Measurements from ENCODE around the gene TMEM272.

DNA sequence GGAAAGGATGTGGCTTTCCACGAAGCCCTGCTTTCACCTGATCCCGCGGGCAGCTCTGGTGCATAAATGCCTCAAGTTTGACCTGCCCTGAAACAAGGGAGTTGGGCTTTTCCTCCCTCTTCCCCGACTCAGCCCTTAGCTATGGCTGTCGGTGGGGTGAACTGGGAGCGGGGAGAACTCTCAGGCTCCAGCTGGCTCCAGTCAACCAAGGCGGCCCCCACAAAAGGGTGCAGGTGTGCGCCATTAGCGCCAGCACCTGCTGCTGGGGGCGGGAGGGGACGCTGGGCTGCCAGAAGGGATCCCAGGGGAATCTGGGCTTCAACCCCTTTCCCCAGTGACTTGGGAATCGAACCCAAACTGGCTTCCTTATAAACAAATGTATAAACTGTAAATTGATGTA, 33.9 kb downstream of the TMEM272 start:
- TF ChIP-seq, protein P1, sequence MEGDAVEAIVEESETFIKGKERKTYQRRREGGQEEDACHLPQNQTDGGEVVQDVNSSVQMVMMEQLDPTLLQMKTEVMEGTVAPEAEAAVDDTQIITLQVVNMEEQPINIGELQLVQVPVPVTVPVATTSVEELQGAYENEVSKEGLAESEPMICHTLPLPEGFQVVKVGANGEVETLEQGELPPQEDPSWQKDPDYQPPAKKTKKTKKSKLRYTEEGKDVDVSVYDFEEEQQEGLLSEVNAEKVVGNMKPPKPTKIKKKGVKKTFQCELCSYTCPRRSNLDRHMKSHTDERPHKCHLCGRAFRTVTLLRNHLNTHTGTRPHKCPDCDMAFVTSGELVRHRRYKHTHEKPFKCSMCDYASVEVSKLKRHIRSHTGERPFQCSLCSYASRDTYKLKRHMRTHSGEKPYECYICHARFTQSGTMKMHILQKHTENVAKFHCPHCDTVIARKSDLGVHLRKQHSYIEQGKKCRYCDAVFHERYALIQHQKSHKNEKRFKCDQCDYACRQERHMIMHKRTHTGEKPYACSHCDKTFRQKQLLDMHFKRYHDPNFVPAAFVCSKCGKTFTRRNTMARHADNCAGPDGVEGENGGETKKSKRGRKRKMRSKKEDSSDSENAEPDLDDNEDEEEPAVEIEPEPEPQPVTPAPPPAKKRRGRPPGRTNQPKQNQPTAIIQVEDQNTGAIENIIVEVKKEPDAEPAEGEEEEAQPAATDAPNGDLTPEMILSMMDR (IDR thresholded peaks at IDR 0.05): no peak
- no peak for TF ChIP-seq ZFX (IDR thresholded peaks at IDR 0.05; ENCODE audit: borderline replicate concordance)
